Measurements from ENCODE around the gene EZR. TPM values are rescaled to one million over a fixed set of nuclear protein-coding genes. Genes with fewer than 3 reads are reported as not detected.

The EZR gene
- total RNA-seq, 2 experiments from 2014 or later, result 268 to 415 TPM

DNA sequence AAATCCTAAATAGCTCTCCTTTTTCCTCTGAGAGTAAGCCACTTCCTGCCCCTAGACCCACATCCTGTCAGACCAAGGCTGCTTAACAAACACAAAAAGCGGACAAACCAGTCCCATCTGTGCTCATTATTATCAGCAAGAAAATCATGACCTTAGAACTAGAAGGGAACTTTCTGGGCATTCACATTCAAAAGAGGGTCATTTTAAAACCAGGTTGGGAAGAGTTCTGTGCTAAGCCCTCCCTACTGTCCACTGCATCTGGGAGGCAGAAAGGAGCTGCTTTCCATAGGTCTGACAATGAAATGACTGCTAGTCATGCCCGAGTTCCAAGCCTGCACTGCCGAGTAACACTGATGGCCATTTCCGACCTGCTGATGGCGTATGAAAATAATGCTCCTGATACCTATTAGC, 15.4 kb downstream of the EZR start:
- H3K79me2 ChIP-seq (ENCODE audit: insufficient read depth, low read depth, low read length), result peaks cover 100% of the 10 kb centered on the region
- peaks cover 48% of the 10 kb centered on the region for H4K20me1 ChIP-seq (ENCODE audit: insufficient read depth, low read length)
- H3K4me1 ChIP-seq (ENCODE audit: insufficient read depth, low read length, poor library complexity, severe bottlenecking), result peaks cover 94% of the 10 kb centered on the region
- no peak for TF ChIP-seq EZH2phosphoT487 (IDR thresholded peaks at IDR 0.05; ENCODE audit: borderline replicate concordance, low read depth, low read length)
- TF ChIP-seq CTCF (conservative IDR thresholded peaks at IDR 0.05; ENCODE audit: low read length), result peak; percentile 32; the same call in 1 of the 2 replicates
- ChIA-PET CTCF (ENCODE audit: unreplicated experiment) (no interaction called here), POLR2A (interaction anchor here (0.6 to 1.5 kb wide), 11 partner anchors 8 to 566 kb away, joined by 3 to 8 read pairs (median 3); partner anchors contain the start of gene EZR)
- H3K4me3 ChIP-seq (ENCODE audit: low read depth, low read length, poor library complexity, severe bottlenecking), result peak overlapping the region; percentile 57
- peaks cover 90% of the 10 kb centered on the region for H3K36me3 ChIP-seq (ENCODE audit: insufficient read depth, low read length)
- H3K9me3 ChIP-seq (ENCODE audit: low read length), result no peaks in the 10 kb centered on the region
- intact Hi-C loops (cut with micrococcal nuclease; ENCODE audit: unreplicated experiment), result loop anchor here (10.0 kb wide), 1 partner anchor 921 kb away; the partner anchor contains the start of gene WTAP
- no peaks in the 10 kb centered on the region for H3K9me2 ChIP-seq (ENCODE audit: insufficient read depth, low read length)
- H2AFZ ChIP-seq (ENCODE audit: low read length), result no peak overlapping the region
- no TSS peak for BruUV-seq (replicated peaks)
- H3K4me2 ChIP-seq (ENCODE audit: low read length), result peak overlapping the region; percentile 80
- peak; percentile 87 for DNase-seq (ENCODE audit: low spot score)
- H3K27ac ChIP-seq (ENCODE audit: low read depth, low read length, poor library complexity, severe bottlenecking), result peak overlapping the region; percentile 100

- no peak overlapping the region for H2AFZ ChIP-seq (ENCODE audit: low read length)
- peak overlapping the region; percentile 77 for H3K4me2 ChIP-seq (ENCODE audit: low read length)
- intact Hi-C loops (cut with micrococcal nuclease; ENCODE audit: unreplicated experiment), result loop anchor here (10.0 kb wide), 1 partner anchor 923 kb away; the partner anchor contains the start of gene WTAP
- H3K27ac ChIP-seq (ENCODE audit: low read depth, low read length, poor library complexity, severe bottlenecking), result peak overlapping the region; percentile 62
- H3K36me3 ChIP-seq (ENCODE audit: insufficient read depth, low read length), result peaks cover 89% of the 10 kb centered on the region
- ChIA-PET POLR2A (interaction anchor here (0.5 to 11.9 kb wide), 6 partner anchors 8 to 249 kb away, joined by 3 to 155 read pairs (median 4); no protein-coding TSS in a partner anchor), CTCF (ENCODE audit: unreplicated experiment) (no interaction called here)
- H3K4me1 ChIP-seq (ENCODE audit: insufficient read depth, low read length, poor library complexity, severe bottlenecking), result peaks cover 95% of the 10 kb centered on the region
- H3K9me3 ChIP-seq (ENCODE audit: low read length), result no peaks in the 10 kb centered on the region
- H4K20me1 ChIP-seq (ENCODE audit: insufficient read depth, low read length), result peaks cover 61% of the 10 kb centered on the region
- BruUV-seq (replicated peaks), result no TSS peak
- H3K79me2 ChIP-seq (ENCODE audit: insufficient read depth, low read depth, low read length), result peaks cover 100% of the 10 kb centered on the region
- peak overlapping the region; percentile 58 for H3K4me3 ChIP-seq (ENCODE audit: low read depth, low read length, poor library complexity, severe bottlenecking)
- TF ChIP-seq CTCF (conservative IDR thresholded peaks at IDR 0.05; ENCODE audit: low read length) (no peak), EZH2phosphoT487 (IDR thresholded peaks at IDR 0.05; ENCODE audit: borderline replicate concordance, low read depth, low read length) (no peak)
- no peak for DNase-seq (ENCODE audit: low spot score)
- no peaks in the 10 kb centered on the region for H3K9me2 ChIP-seq (ENCODE audit: insufficient read depth, low read length)
Measured at GRCh38 chr6:158801655-158802294, 17.4 kb downstream of the EZR start.

Data from OCI-LY7 (cell line).